Prostate gland (tissue), 2 donors: ENCODE data around the gene ANKRD42. TPM values are rescaled to one million over a fixed set of nuclear protein-coding genes. Genes with fewer than 3 reads are reported as not detected.

Experiments
- DNase-seq: peaks from one replicate; pipeline ENCODE4 v3.0.0-alpha.2; 2019; ENCODE audit warnings: low spot score
- H3K27ac ChIP-seq, 2 donors: fragments of 200-600 bp; sonication (generic); 2 replicates each; pipeline ENCODE4 v1.5.1; 2017 to 2019
- H3K27me3 ChIP-seq: fragments of 200-600 bp; sonication (generic); replicated peaks from 2 replicates; pipeline ENCODE4 v1.5.1; 2019; ENCODE audit not compliant: insufficient read depth
- H3K36me3 ChIP-seq, 2 donors: fragments of 200-600 bp; sonication (generic); 1 replicate in 1 of 2; 2 replicates in 1 of 2; pipeline versions ENCODE4 v1.5.1 to v1.8.1; 2017 to 2019
- H3K4me1 ChIP-seq: fragments of 200-600 bp; sonication (generic); replicated peaks from 2 replicates; pipeline ENCODE4 v1.5.1; 2019
- H3K4me3 ChIP-seq, 2 donors: fragments of 200-600 bp; sonication (generic); 2 replicates each; pipeline ENCODE4 v1.5.1; 2017 to 2019
- H3K9me3 ChIP-seq: fragments of 200-600 bp; sonication (generic); 2 replicates; pipeline ENCODE4 v1.5.1; 2017
- CTCF ChIP-seq, 4 experiments: fragments of 200-600 bp in 2 of 4; fragments of 450-650 bp in 2 of 4; sonication (generic) in 2 of 4; IDR thresholded peaks; 1 replicate in 3 of 4; 2 replicates in 1 of 4; pipeline ENCODE4 v1.5.1; 2016 to 2019; ENCODE audit warnings: antibody characterized with exemption in 4 of 4, mild to moderate bottlenecking in 2 of 4, moderate library complexity in 2 of 4
- POLR2A ChIP-seq: fragments of 450-650 bp; IDR thresholded peaks from one replicate; pipeline ENCODE4 v1.6.1; 2016; ENCODE audit warnings: antibody characterized with exemption, mild to moderate bottlenecking
- POLR2AphosphoS5 ChIP-seq: sonication (generic); formaldehyde crosslinking; IDR thresholded peaks from one replicate; pipeline ENCODE4 v1.6.1; 2017; ENCODE audit warnings: antibody characterized with exemption
- WGBS: methylation state at CpG from one replicate; pipeline ENCODE4 v1.1.5; 2018; 5-methylcytosine and 5-hydroxymethylcytosine counted together
- intact Hi-C: fragments of 100-400 bp; cut with DNase I; formaldehyde crosslinking; loops from one replicate; pipeline ENCODE4 v1.14.2; 2022
- total RNA-seq, 2 donors: library from RNA; depleted of rRNA; stranded (reverse); fragments of >200 nt; gene quantifications; one replicate each; pipeline ENCODE4 v1.1.0, GENCODE V29; 2016

The ANKRD42 gene
- total RNA-seq, 2 donors from 2014 or later, result 11.6 to 24.5 TPM

GRCh38 chr11:83172551-83172950 is 21.0 kb upstream of the ANKRD42 start:
- Histone ChIP-seq H3K4me3 (no peak overlapping the region), H3K9me3 (no peaks in the 10 kb centered on the region), H3K4me1 (peaks cover 11% of the 10 kb centered on the region), H3K36me3 (peaks cover 0 to 7% of the 10 kb centered on the region in 2 donors), H3K27me3 (no peaks in the 10 kb centered on the region), H3K27ac (no peak overlapping the region)
- WGBS, result 87% methylated on average over 4 of the region's 4 CpGs
- intact Hi-C loops, result no loop called here
- no peak for DNase-seq
- TF ChIP-seq POLR2AphosphoS5, result no peak
- TF ChIP-seq CTCF (IDR thresholded peaks at IDR 0.05), result no peak
- TF ChIP-seq POLR2A, result no peak

GRCh38 chr11:83174008-83174407 is 19.5 kb upstream of the ANKRD42 start:
- no peak for DNase-seq
- Histone ChIP-seq H3K36me3 (peaks cover 2 to 7% of the 10 kb centered on the region in 2 donors), H3K4me1 (peaks cover 11% of the 10 kb centered on the region), H3K9me3 (no peaks in the 10 kb centered on the region), H3K4me3 (no peak overlapping the region), H3K27ac (no peak overlapping the region), H3K27me3 (no peaks in the 10 kb centered on the region)
- TF ChIP-seq POLR2A (no peak), CTCF (IDR thresholded peaks at IDR 0.05) (no peak), POLR2AphosphoS5 (no peak)
- intact Hi-C loops, result no loop called here

GRCh38 chr11:83175815-83176214 is 17.7 kb upstream of the ANKRD42 start:
- TF ChIP-seq CTCF (IDR thresholded peaks at IDR 0.05) (no peak), POLR2AphosphoS5 (no peak), POLR2A (no peak)
- Histone ChIP-seq H3K27me3 (no peaks in the 10 kb centered on the region), H3K36me3 (peaks cover 5 to 9% of the 10 kb centered on the region in 2 donors), H3K27ac (no peak overlapping the region), H3K4me1 (peaks cover 2% of the 10 kb centered on the region), H3K4me3 (no peak overlapping the region), H3K9me3 (no peaks in the 10 kb centered on the region)
- intact Hi-C loops, result no loop called here
- no peak for DNase-seq
- WGBS, result 89% methylated on average over 1 of the region's 1 CpG

- Histone ChIP-seq H3K27me3 (no peaks in the 10 kb centered on the region), H3K36me3 (peaks cover 5 to 19% of the 10 kb centered on the region in 2 donors), H3K4me1 (no peaks in the 10 kb centered on the region), H3K27ac (no peak overlapping the region), H3K9me3 (no peaks in the 10 kb centered on the region), H3K4me3 (no peak overlapping the region)
- TF ChIP-seq POLR2AphosphoS5 (peak; percentile 6), POLR2A (no peak)
- no peak for DNase-seq
- intact Hi-C loops, result no loop called here
- 27% methylated on average over 2 of the region's 2 CpGs for WGBS
These were observed 11.7 kb upstream of the ANKRD42 start for GRCh38 chr11:83181815-83182214.

- Histone ChIP-seq H3K36me3 (peaks cover 0 to 15% of the 10 kb centered on the region in 2 donors), H3K4me1 (no peaks in the 10 kb centered on the region), H3K27ac (no peak overlapping the region), H3K9me3 (no peaks in the 10 kb centered on the region), H3K27me3 (no peaks in the 10 kb centered on the region), H3K4me3 (no peak overlapping the region)
- TF ChIP-seq POLR2A (no peak), POLR2AphosphoS5 (no peak), CTCF (IDR thresholded peaks at IDR 0.05) (no peak)
- 93% methylated on average over 1 of the region's 1 CpG for WGBS
- no peak for DNase-seq
- intact Hi-C loops, result no loop called here
These were observed 7.7 kb upstream of the ANKRD42 start for GRCh38 chr11:83185767-83186166.
